Thoracic aorta (tissue), 2 donors: ENCODE results near the gene NWD2. TPM values are rescaled to one million over a fixed set of nuclear protein-coding genes. Genes with fewer than 3 reads are reported as not detected.

Experiments
- ATAC-seq: fragments of 150-250 bp; one replicate; pipeline ENCODE4 v1.8.0; 2017; ENCODE audit warnings: low read depth; ENCODE audit not compliant: insufficient number of reproducible peaks, low FRiP score
- DNase-seq: peaks from one replicate; pipeline ENCODE4 v3.0.0-alpha.2; 2020; ENCODE audit warnings: low spot score
- H3K27ac ChIP-seq, 2 donors: fragments of 200-600 bp; sonication (generic); 1 replicate in 1 of 2; 2 replicates in 1 of 2; pipeline ENCODE4 v1.5.1; 2016; ENCODE audit warnings: mild to moderate bottlenecking in 2 of 2, moderate library complexity in 2 of 2
- H3K27me3 ChIP-seq: fragments of 200-600 bp; sonication (generic); replicated peaks from 2 replicates; pipeline ENCODE4 v1.6.0; 2016; ENCODE audit warnings: mild to moderate bottlenecking; ENCODE audit not compliant: insufficient read depth
- H3K36me3 ChIP-seq: fragments of 200-600 bp; sonication (generic); one replicate; pipeline ENCODE4 v1.5.1; 2016
- H3K4me1 ChIP-seq, 2 donors: fragments of 200-600 bp; sonication (generic); 1 replicate in 1 of 2; 2 replicates in 1 of 2; pipeline versions ENCODE4 v1.5.1 to v1.6.0; 2016; ENCODE audit warnings: low read depth in 2 of 2, mild to moderate bottlenecking in 1 of 2; ENCODE audit not compliant: control insufficient read depth in 1 of 2
- H3K4me3 ChIP-seq: fragments of 200-600 bp; sonication (generic); 2 replicates; pipeline ENCODE4 v1.5.1; 2016; ENCODE audit warnings: mild to moderate bottlenecking
- H3K9me3 ChIP-seq: fragments of 200-600 bp; sonication (generic); 2 replicates; pipeline ENCODE4 v1.5.1; 2016
- CTCF ChIP-seq: fragments of 200-600 bp; sonication (generic); IDR thresholded peaks from one replicate; pipeline ENCODE4 v1.5.1; 2019; ENCODE audit warnings: antibody characterized with exemption
- total RNA-seq, 2 donors: library from RNA; depleted of rRNA; stranded (reverse); fragments of >200 nt; gene quantifications; one replicate each; pipeline versions ENCODE4 v1.1.0 to v1.2.3, GENCODE V29; 2016

NWD2 gene
- total RNA-seq, 2 donors from 2014 or later = not detected

- Histone ChIP-seq H3K27me3 (no peaks in the 10 kb centered on the region), H3K27ac (no peak overlapping the region), H3K4me3 (no peak overlapping the region), H3K36me3 (no peaks in the 10 kb centered on the region), H3K9me3 (no peaks in the 10 kb centered on the region), H3K4me1 (no peaks in the 10 kb centered on the region)
- no peak for TF ChIP-seq CTCF
- ATAC-seq (no peak), DNase-seq (no peak)
Measured at GRCh38 chr4:37481547-37482122, 237.1 kb downstream of the NWD2 start.

GRCh38 chr4:37482236-37482913 lies 237.8 kb downstream of the NWD2 start:
- Histone ChIP-seq H3K27me3 (no peaks in the 10 kb centered on the region), H3K4me1 (no peaks in the 10 kb centered on the region), H3K9me3 (no peaks in the 10 kb centered on the region), H3K4me3 (no peak overlapping the region), H3K36me3 (no peaks in the 10 kb centered on the region), H3K27ac (no peak overlapping the region)
- ATAC-seq (no peak), DNase-seq (no peak)
- TF ChIP-seq CTCF = no peak

GRCh38 chr4:37483610-37484009 lies 239.1 kb downstream of the NWD2 start:
- ATAC-seq (no peak), DNase-seq (no peak)
- H3K4me1 ChIP-seq = no peaks in the 10 kb centered on the region
- H3K4me3 ChIP-seq = no peak overlapping the region
- no peaks in the 10 kb centered on the region for H3K27me3 ChIP-seq
- no peak for TF ChIP-seq CTCF
- no peaks in the 10 kb centered on the region for H3K9me3 ChIP-seq
- H3K27ac ChIP-seq = no peak overlapping the region
- H3K36me3 ChIP-seq = no peaks in the 10 kb centered on the region

GRCh38 chr4:37486166-37486565 lies 241.6 kb downstream of the NWD2 start:
- Histone ChIP-seq H3K27ac (no peak overlapping the region), H3K4me1 (no peaks in the 10 kb centered on the region), H3K9me3 (no peaks in the 10 kb centered on the region), H3K36me3 (no peaks in the 10 kb centered on the region), H3K27me3 (no peaks in the 10 kb centered on the region), H3K4me3 (no peak overlapping the region)
- no peak for DNase-seq
- no peak for ATAC-seq
- TF ChIP-seq CTCF = no peak

- no peaks in the 10 kb centered on the region for H3K36me3 ChIP-seq
- ATAC-seq (no peak), DNase-seq (no peak)
- no peak overlapping the region for H3K27ac ChIP-seq
- no peaks in the 10 kb centered on the region for H3K9me3 ChIP-seq
- no peak overlapping the region for H3K4me3 ChIP-seq
- H3K27me3 ChIP-seq = no peaks in the 10 kb centered on the region
- TF ChIP-seq CTCF = no peak
- H3K4me1 ChIP-seq = no peaks in the 10 kb centered on the region
Measured at GRCh38 chr4:37487668-37488067, 243.1 kb downstream of the NWD2 start.
